CD4-positive, alpha-beta T cell (primary cell): ENCODE measurements around the gene TGM3. TPM values are rescaled to one million over a fixed set of nuclear protein-coding genes. Genes with fewer than 3 reads are reported as not detected.

Experiments used
- ATAC-seq: fragments of 200-7000 bp; cut with Tn5 transposase; one replicate; pipeline ENCODE4 v1.10.0; 2022; ENCODE audit warnings: mild to moderate bottlenecking; ENCODE audit not compliant: poor library complexity
- CTCF ChIA-PET: fragments of 350-600 bp; sonication (Branson Sonifier 250); formaldehyde crosslinking; loops from one replicate; lab custom pipeline; 2021; ENCODE audit warnings: antibody characterized with exemption, inconsistent platforms; lab: Charles Lee
- POLR2A ChIA-PET: fragments of 350-600 bp; sonication (Branson Sonifier 250); formaldehyde crosslinking; loops from one replicate; lab custom pipeline; 2021; ENCODE audit warnings: antibody characterized with exemption, inconsistent platforms; lab: Charles Lee
- DNase-seq, 14 experiments: peaks; one replicate each; pipeline ENCODE4 v3.0.0-alpha.2; 2013 to 2020; ENCODE audit warnings: mixed read lengths in 2 of 14
- H3K27ac ChIP-seq, 2 donors: one replicate each; pipeline versions ENCODE4 v1.5.1 to v1.7.0; 2013; ENCODE audit warnings: low read length in 2 of 2, low read depth in 1 of 2, mild to moderate bottlenecking in 1 of 2
- H3K27me3 ChIP-seq, 2 experiments: 1 replicate in 1 of 2; 2 replicates in 1 of 2; pipeline versions ENCODE4 v1.6.1 to v1.7.0; 2013; ENCODE audit warnings: low read length in 2 of 2, control low read depth in 1 of 2, mild to moderate bottlenecking in 1 of 2, moderate library complexity in 1 of 2; ENCODE audit not compliant: insufficient read depth in 2 of 2, control insufficient read depth in 1 of 2
- H3K36me3 ChIP-seq: one replicate; pipeline ENCODE4 v1.6.1; 2013; ENCODE audit warnings: low read length, control low read depth; ENCODE audit not compliant: insufficient read depth
- H3K4me1 ChIP-seq: one replicate; pipeline ENCODE4 v1.6.1; 2013; ENCODE audit warnings: low read length, control low read depth; ENCODE audit not compliant: insufficient read depth
- H3K4me3 ChIP-seq: one replicate; pipeline ENCODE4 v1.5.1; 2013; ENCODE audit warnings: mild to moderate bottlenecking, low read length, moderate library complexity
- H3K9me3 ChIP-seq, 2 experiments: 1 replicate in 1 of 2; 2 replicates in 1 of 2; pipeline versions ENCODE4 v1.6.1 to v1.7.0; 2013; ENCODE audit warnings: low read length in 2 of 2, mild to moderate bottlenecking in 2 of 2, control low read depth in 1 of 2, moderate library complexity in 1 of 2; ENCODE audit not compliant: control insufficient read depth in 1 of 2, insufficient read depth in 1 of 2
- H3K27ac Mint-ChIP-seq: one replicate; pipeline ENCODE4 v1.8.0; 2020; ENCODE audit warnings: mixed read lengths
- H3K27me3 Mint-ChIP-seq: one replicate; pipeline ENCODE4 v1.8.0; 2021; ENCODE audit warnings: mixed read lengths
- H3K36me3 Mint-ChIP-seq: one replicate; pipeline ENCODE4 v1.8.0; 2021; ENCODE audit warnings: low read depth, mixed read lengths
- H3K4me1 Mint-ChIP-seq: one replicate; pipeline ENCODE4 v1.8.0; 2021; ENCODE audit warnings: low read depth, mixed read lengths
- H3K4me3 Mint-ChIP-seq: one replicate; pipeline ENCODE4 v1.8.0; 2020; ENCODE audit warnings: mild to moderate bottlenecking, mixed read lengths
- H3K9me3 Mint-ChIP-seq: one replicate; pipeline ENCODE4 v1.8.0; 2020; ENCODE audit warnings: mixed read lengths
- intact Hi-C, 2 experiments: fragments of 100-400 bp; cut with DNase I in 1 of 2; cut with micrococcal nuclease in 1 of 2; formaldehyde crosslinking; loops; one replicate each; pipeline versions ENCODE4 v1.15.1 to v1.9.0; 2023 to 2025; cut with DNase I, micrococcal nuclease
- total RNA-seq, 174 experiments: library from RNA in 2 of 174; stranded (reverse) in 2 of 174; gene quantifications; one replicate each; pipeline ENCODE4 v1.2.3 and lab custom pipeline; 2021 to 2026
- TF ChIP-seq, protein P1 (sequence below): fragments of 200-600 bp; IDR thresholded peaks from one replicate; pipeline ENCODE4 v1.8.0; 2022; ENCODE audit warnings: antibody characterized with exemption, mild to moderate bottlenecking

TGM3 gene
- total RNA-seq, 2 experiments from 2014 or later: not detected

DNA sequence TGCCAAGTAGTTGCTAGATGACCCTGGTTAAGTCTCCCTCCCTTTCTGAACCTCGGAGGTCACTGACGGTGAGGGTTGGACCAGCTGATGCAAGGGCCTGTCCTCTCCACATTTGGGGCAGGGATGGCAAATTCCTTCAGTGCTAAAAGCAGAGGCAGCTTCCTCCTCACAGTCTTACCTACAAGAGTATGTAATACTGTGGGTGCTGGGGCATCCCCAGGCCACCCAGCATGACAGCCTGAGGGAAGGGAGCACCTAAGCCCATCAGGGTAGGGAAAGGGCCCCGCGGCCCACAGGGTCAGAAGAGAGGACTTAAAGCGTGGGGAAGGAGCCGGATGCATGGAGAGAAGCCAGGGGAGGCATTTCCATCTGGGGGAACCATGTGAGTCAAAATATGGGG is 38.0 kb downstream of the TGM3 start:
- Mint-ChIP-seq H3K36me3 (no peaks in the 10 kb centered on the region), H3K27me3 (peaks cover 13% of the 10 kb centered on the region), H3K4me1 (no peaks in the 10 kb centered on the region), H3K4me3 (no peak overlapping the region), H3K27ac (no peak overlapping the region), H3K9me3 (no peaks in the 10 kb centered on the region)
- Histone ChIP-seq H3K27me3 (no peaks in the 10 kb centered on the region), H3K27ac (no peak overlapping the region), H3K36me3 (no peaks in the 10 kb centered on the region), H3K9me3 (no peaks in the 10 kb centered on the region), H3K4me1 (no peaks in the 10 kb centered on the region), H3K4me3 (no peak overlapping the region)
- TF ChIP-seq, protein P1, sequence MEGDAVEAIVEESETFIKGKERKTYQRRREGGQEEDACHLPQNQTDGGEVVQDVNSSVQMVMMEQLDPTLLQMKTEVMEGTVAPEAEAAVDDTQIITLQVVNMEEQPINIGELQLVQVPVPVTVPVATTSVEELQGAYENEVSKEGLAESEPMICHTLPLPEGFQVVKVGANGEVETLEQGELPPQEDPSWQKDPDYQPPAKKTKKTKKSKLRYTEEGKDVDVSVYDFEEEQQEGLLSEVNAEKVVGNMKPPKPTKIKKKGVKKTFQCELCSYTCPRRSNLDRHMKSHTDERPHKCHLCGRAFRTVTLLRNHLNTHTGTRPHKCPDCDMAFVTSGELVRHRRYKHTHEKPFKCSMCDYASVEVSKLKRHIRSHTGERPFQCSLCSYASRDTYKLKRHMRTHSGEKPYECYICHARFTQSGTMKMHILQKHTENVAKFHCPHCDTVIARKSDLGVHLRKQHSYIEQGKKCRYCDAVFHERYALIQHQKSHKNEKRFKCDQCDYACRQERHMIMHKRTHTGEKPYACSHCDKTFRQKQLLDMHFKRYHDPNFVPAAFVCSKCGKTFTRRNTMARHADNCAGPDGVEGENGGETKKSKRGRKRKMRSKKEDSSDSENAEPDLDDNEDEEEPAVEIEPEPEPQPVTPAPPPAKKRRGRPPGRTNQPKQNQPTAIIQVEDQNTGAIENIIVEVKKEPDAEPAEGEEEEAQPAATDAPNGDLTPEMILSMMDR: no peak
- ChIA-PET CTCF (no interaction called here), POLR2A (no interaction called here)
- intact Hi-C loops: no loop called here
- DNase-seq (no peak), ATAC-seq (no peak)

DNA sequence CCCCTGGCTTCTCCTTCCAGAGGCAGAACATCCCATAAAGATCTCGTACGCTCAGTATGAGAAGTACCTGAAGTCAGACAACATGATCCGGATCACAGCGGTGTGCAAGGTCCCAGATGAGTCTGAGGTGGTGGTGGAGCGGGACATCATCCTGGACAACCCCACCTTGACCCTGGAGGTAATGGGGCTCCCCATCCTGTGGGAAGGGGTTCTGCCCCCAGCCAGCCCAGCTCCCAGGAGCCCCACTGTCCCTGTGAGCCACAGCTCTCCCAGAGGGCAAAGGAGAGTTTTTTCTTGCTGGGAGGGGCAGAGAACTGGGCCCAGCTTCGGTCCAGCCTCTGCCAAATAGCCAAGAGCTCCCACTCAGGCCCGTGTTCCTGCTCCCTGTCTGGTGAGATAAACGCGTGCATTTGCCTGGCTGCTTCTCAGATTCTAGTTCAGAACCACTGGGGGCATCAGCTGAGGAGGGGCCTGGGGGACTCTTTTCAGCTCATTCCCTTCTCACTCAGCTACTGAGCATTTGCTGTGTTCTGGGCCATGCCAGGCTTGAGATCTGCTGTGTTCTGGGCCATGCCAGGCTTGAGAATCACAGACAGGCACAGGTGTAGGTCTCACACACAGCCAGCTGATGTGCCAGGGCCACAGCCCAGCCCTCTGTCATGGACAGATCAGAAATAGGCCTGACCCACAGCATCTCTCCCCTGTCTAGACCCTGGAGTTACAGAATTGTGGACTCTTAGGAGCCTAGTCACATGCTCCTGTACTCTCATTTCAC is 39.5 kb downstream of the TGM3 start:
- Mint-ChIP-seq H3K27ac (no peak overlapping the region), H3K36me3 (no peaks in the 10 kb centered on the region), H3K27me3 (peaks cover 4% of the 10 kb centered on the region), H3K9me3 (no peaks in the 10 kb centered on the region), H3K4me1 (no peaks in the 10 kb centered on the region), H3K4me3 (no peak overlapping the region)
- POLR2A ChIA-PET: no interaction called here
- no peaks in the 10 kb centered on the region for H3K27me3 ChIP-seq
- no peak overlapping the region for H3K27ac ChIP-seq
- CTCF ChIA-PET: no interaction called here
- ATAC-seq (no peak), DNase-seq (no peak)
- H3K36me3 ChIP-seq: no peaks in the 10 kb centered on the region
- intact Hi-C loops: no loop called here
- TF ChIP-seq, protein P1: no peak
- no peaks in the 10 kb centered on the region for H3K4me1 ChIP-seq
- no peaks in the 10 kb centered on the region for H3K9me3 ChIP-seq
- H3K4me3 ChIP-seq: no peak overlapping the region

DNA sequence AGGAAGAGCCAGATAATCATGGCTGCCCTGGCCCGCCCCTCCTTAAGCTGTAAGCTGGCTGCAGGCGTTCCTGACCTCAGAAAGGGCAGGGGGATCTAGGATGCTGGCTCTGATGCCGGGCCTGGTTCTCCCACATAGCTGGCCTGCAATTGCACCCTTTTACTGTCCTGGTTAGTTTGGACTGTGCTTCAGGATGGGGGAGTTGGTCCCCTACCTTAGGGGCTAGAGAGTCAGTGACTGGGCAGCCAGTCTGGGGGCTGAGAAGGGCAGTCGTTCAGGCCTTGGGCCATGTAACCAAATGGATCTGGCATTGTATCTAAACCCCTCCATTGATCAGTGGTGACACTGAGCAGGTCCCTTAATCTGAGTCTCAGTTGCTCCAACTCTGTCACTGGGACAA is 40.7 kb downstream of the TGM3 start:
- Histone ChIP-seq H3K4me3 (no peak overlapping the region), H3K36me3 (no peaks in the 10 kb centered on the region), H3K27ac (no peak overlapping the region), H3K4me1 (no peaks in the 10 kb centered on the region), H3K9me3 (no peaks in the 10 kb centered on the region), H3K27me3 (no peaks in the 10 kb centered on the region)
- Mint-ChIP-seq H3K27me3 (peaks cover 4% of the 10 kb centered on the region), H3K4me1 (no peaks in the 10 kb centered on the region), H3K27ac (no peak overlapping the region), H3K9me3 (no peaks in the 10 kb centered on the region), H3K36me3 (no peaks in the 10 kb centered on the region), H3K4me3 (no peak overlapping the region)
- intact Hi-C loops: no loop called here
- DNase-seq: no peak
- ChIA-PET CTCF (no interaction called here), POLR2A (no interaction called here)
- TF ChIP-seq, protein P1: no peak
- no peak for ATAC-seq
